GM19452 (cell line): Measurements from ENCODE around the gene OR4N2.
"Not testable (repeated sequence)": the region's sequence is repeated elsewhere in the genome, so short reads cannot be mapped to it uniquely, and the experiment has no call there.

Source experiments
- ATAC-seq: cut with Tn5 transposase; IDR thresholded peaks from one replicate; pipeline ENCODE4 v1.9.1; 2021; ENCODE audit not compliant: unreplicated experiment

Gene OR4N2

GRCh38 chr14:19803470-19803869 lies at the start of gene OR4N2:
Gene OR4N2 (plus strand): TSS chr14:19803770. CDS start chr14:19827449, 23,679 bp downstream.
- ATAC-seq, result not testable (repeated sequence)

GRCh38 chr14:19754172-19754571 lies 49.4 kb upstream of the OR4N2 start:
- ATAC-seq, result no peak

- not testable (repeated sequence) for ATAC-seq
Measured at GRCh38 chr14:19771491-19771890, 32.1 kb upstream of the OR4N2 start.

GRCh38 chr14:19771895-19772430 lies 31.6 kb upstream of the OR4N2 start:
- no peak for ATAC-seq

- ATAC-seq, result not testable (repeated sequence)
Measured at GRCh38 chr14:19772454-19772853, 31.1 kb upstream of the OR4N2 start.

GRCh38 chr14:19773204-19773603 lies 30.4 kb upstream of the OR4N2 start, which contains the start of gene OR4M1:
Gene OR4M1 (plus strand): TSS chr14:19773504. CDS start chr14:19780323, 6,819 bp downstream.
- not testable (repeated sequence) for ATAC-seq

GRCh38 chr14:19775587-19775986 lies 28.0 kb upstream of the OR4N2 start:
- no peak for ATAC-seq

GRCh38 chr14:19785848-19786247 lies 17.7 kb upstream of the OR4N2 start:
- ATAC-seq, result not testable (repeated sequence)

- ATAC-seq, result not testable (repeated sequence)
Measured at GRCh38 chr14:19787318-19787717, 16.3 kb upstream of the OR4N2 start.

GRCh38 chr14:19788150-19788549 lies 15.4 kb upstream of the OR4N2 start:
- ATAC-seq, result not testable (repeated sequence)

GRCh38 chr14:19796520-19797108 lies 7.0 kb upstream of the OR4N2 start:
- not testable (repeated sequence) for ATAC-seq

GRCh38 chr14:19799880-19800279 lies 3.7 kb upstream of the OR4N2 start:
- ATAC-seq, result no peak

GRCh38 chr14:19800282-19801117 lies 3.1 kb upstream of the OR4N2 start:
- no peak for ATAC-seq

- ATAC-seq, result no peak
Measured at GRCh38 chr14:19801118-19801464, 2.5 kb upstream of the OR4N2 start.

GRCh38 chr14:19813171-19813920 lies 9.8 kb downstream of the OR4N2 start:
- ATAC-seq, result not testable (repeated sequence)

- ATAC-seq, result not testable (repeated sequence)
Measured at GRCh38 chr14:19819879-19820278, 16.3 kb downstream of the OR4N2 start.

GRCh38 chr14:19821016-19821415 lies 17.4 kb downstream of the OR4N2 start:
- ATAC-seq, result not testable (repeated sequence)

- ATAC-seq, result no peak
Measured at GRCh38 chr14:19823178-19823577, 19.6 kb downstream of the OR4N2 start.

GRCh38 chr14:19823765-19824164 lies 20.2 kb downstream of the OR4N2 start:
- no peak for ATAC-seq

- not testable (repeated sequence) for ATAC-seq
Measured at GRCh38 chr14:19827626-19828244, 24.2 kb downstream of the OR4N2 start.

GRCh38 chr14:19828314-19828713 lies 24.7 kb downstream of the OR4N2 start:
- ATAC-seq, result no peak
